Endothelial cell of umbilical vein (primary cell): Measurements from ENCODE around the gene ADAMTS17.

ENCODE experiments used
- POLR2A ChIP-seq: IDR thresholded peaks from 2 replicates; pipeline ENCODE4 v1.6.1; 2012; ENCODE audit warnings: low read depth, mild to moderate bottlenecking, control low read depth, low read length
- POLR2AphosphoS5 ChIP-seq: IDR thresholded peaks from 2 replicates; pipeline ENCODE4 v1.6.1; 2012; ENCODE audit warnings: low read depth, mild to moderate bottlenecking, control low read depth, low read length, moderate library complexity; ENCODE audit not compliant: insufficient read depth
- TF ChIP-seq, protein P1 (sequence below), 2 donors: IDR thresholded peaks; 1 replicate in 1 of 2; 2 replicates in 1 of 2; pipeline ENCODE4 v1.5.1; 2011; ENCODE audit warnings: low read length in 2 of 2, mild to moderate bottlenecking in 2 of 2, moderate library complexity in 2 of 2, control low read depth in 1 of 2, inconsistent platforms in 1 of 2, low read depth in 1 of 2; ENCODE audit not compliant: insufficient read depth in 1 of 2; ENCODE audit errors: extremely low read depth in 1 of 2

- no peak for TF ChIP-seq POLR2AphosphoS5
- TF ChIP-seq, protein P1, sequence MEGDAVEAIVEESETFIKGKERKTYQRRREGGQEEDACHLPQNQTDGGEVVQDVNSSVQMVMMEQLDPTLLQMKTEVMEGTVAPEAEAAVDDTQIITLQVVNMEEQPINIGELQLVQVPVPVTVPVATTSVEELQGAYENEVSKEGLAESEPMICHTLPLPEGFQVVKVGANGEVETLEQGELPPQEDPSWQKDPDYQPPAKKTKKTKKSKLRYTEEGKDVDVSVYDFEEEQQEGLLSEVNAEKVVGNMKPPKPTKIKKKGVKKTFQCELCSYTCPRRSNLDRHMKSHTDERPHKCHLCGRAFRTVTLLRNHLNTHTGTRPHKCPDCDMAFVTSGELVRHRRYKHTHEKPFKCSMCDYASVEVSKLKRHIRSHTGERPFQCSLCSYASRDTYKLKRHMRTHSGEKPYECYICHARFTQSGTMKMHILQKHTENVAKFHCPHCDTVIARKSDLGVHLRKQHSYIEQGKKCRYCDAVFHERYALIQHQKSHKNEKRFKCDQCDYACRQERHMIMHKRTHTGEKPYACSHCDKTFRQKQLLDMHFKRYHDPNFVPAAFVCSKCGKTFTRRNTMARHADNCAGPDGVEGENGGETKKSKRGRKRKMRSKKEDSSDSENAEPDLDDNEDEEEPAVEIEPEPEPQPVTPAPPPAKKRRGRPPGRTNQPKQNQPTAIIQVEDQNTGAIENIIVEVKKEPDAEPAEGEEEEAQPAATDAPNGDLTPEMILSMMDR (IDR thresholded peaks at IDR 0.05; ENCODE audit: extremely low read depth in 1 of 2, insufficient read depth in 1 of 2, low read depth in 1 of 2, low read length in 2 of 2), result no peak
- TF ChIP-seq POLR2A, result no peak
These were observed 291.6 kb downstream of the ADAMTS17 start for GRCh38 chr15:100049936-100050876.
